GM21447 (cell line): Measurements from ENCODE around the gene ATP8A2.

Experiments used
- ATAC-seq: cut with Tn5 transposase; IDR thresholded peaks from one replicate; pipeline ENCODE4 v1.9.1; 2021; ENCODE audit not compliant: unreplicated experiment

ATP8A2 gene

GRCh38 chr13:25616674-25617073 is 244.9 kb downstream of the ATP8A2 start:
- ATAC-seq: no peak

- ATAC-seq: no peak
Observed at GRCh38 chr13:25619897-25620296, 248.1 kb downstream of the ATP8A2 start.

- no peak for ATAC-seq
Observed at GRCh38 chr13:25625414-25625813, 253.6 kb downstream of the ATP8A2 start.

GRCh38 chr13:25630329-25630900 is 258.6 kb downstream of the ATP8A2 start:
- no peak for ATAC-seq

GRCh38 chr13:25632166-25632888 is 260.6 kb downstream of the ATP8A2 start:
- ATAC-seq: no peak

- no peak for ATAC-seq
Observed at GRCh38 chr13:25633093-25633492, 261.3 kb downstream of the ATP8A2 start.

- ATAC-seq: no peak
Observed at GRCh38 chr13:25645681-25646080, 273.9 kb downstream of the ATP8A2 start.

- ATAC-seq: no peak
Observed at GRCh38 chr13:25649001-25649633, 277.3 kb downstream of the ATP8A2 start.

- ATAC-seq: no peak
Observed at GRCh38 chr13:25652764-25653163, 281.0 kb downstream of the ATP8A2 start.

- ATAC-seq: no peak
Observed at GRCh38 chr13:25654322-25654721, 282.5 kb downstream of the ATP8A2 start.

- ATAC-seq: no peak
Observed at GRCh38 chr13:25657157-25657556, 285.4 kb downstream of the ATP8A2 start.

- ATAC-seq: no peak
Observed at GRCh38 chr13:25659091-25659795, 287.5 kb downstream of the ATP8A2 start.

- no peak for ATAC-seq
Observed at GRCh38 chr13:25660996-25661395, 289.2 kb downstream of the ATP8A2 start.

GRCh38 chr13:25662516-25662915 is 290.7 kb downstream of the ATP8A2 start:
- ATAC-seq: no peak

GRCh38 chr13:25668345-25668744 is 296.6 kb downstream of the ATP8A2 start:
- no peak for ATAC-seq

GRCh38 chr13:25673711-25674110 is 301.9 kb downstream of the ATP8A2 start:
- no peak for ATAC-seq

- ATAC-seq: no peak
Observed at GRCh38 chr13:25674371-25674770, 302.6 kb downstream of the ATP8A2 start.

GRCh38 chr13:25675060-25675459 is 303.3 kb downstream of the ATP8A2 start:
- no peak for ATAC-seq

- ATAC-seq: no peak
Observed at GRCh38 chr13:25677956-25678355, 306.2 kb downstream of the ATP8A2 start.

- ATAC-seq: no peak
Observed at GRCh38 chr13:25678398-25678797, 306.6 kb downstream of the ATP8A2 start.

GRCh38 chr13:25679159-25679558 is 307.4 kb downstream of the ATP8A2 start:
- no peak for ATAC-seq

GRCh38 chr13:25679936-25680335 is 308.2 kb downstream of the ATP8A2 start:
- no peak for ATAC-seq
